Activated T-helper 9 cell treated with anti-CD3 and anti-CD28 coated beads, Interleukin-2, amount 50 U/mL, for 16 hours (primary cell): ENCODE results near the gene COX7B2.

ENCODE experiments used
- DNase-seq: peaks from one replicate; pipeline ENCODE4 v3.0.0-alpha.2; 2020; ENCODE audit warnings: low read depth

The COX7B2 gene

DNA sequence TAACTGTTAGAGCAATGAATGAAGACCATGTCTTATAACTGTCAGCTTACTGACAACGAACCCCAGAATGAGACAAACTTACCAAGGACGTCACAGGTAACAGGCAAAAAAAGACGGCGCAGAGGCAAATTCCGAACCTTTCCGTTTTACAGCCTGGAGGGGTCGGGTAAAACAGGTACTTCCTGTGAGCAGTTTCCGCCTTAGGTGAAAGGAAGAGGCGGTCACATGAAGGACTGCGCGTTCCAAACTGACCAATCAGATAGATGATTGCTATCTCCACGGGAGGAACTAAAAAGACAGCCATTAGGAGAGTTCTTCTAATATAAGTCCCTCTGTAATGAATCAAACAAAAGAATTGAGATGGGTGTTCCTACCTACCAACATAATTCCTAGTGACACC lies at the start of gene COX7B2:
COX7B2 (minus strand) TSS at position 168 of the 400 bp plus-strand sequence. CDS start 174,053 bp downstream, outside the sequence.
- DNase-seq, result no peak

DNA sequence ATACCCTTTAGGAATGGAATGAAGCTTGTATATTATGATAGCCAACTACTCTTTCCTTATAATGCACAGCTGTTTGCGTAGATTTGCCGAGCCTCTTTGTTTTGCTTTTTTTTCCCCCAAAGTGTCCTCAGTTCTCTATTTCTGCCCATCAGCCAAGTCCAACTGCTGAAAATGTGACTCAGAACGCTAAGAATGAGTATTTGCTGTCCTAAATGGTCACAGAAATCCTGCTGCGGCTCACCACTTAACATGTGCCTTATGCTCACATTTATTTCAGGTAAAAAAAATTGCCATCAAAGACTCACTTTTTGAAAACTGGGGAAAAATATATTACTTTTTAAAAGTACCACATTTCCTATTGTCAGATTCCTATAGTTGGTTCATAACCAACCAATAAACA lies 47.4 kb upstream of the COX7B2 start:
- DNase-seq, result no peak

DNA sequence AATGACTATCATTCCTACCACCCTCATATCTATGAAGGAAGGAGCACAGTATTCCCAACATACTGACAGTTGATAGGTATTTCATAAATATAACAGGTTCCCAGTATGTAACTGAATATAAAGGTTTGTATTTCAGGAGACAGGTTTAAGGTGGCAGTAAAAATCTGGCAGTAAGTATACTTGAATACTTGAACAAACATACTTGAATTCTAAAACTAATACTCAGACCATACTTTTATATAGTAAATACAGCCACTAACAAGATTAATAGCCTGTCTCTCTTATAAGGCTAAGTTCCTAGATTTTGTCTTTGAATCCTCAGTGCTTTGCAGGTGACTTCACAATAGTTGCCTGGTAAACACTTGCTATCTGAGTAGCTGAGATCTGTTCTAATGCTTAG lies 46.6 kb upstream of the COX7B2 start:
- no peak for DNase-seq

GRCh38 chr4:46954643-46955042 lies 45.6 kb upstream of the COX7B2 start:
- DNase-seq, result no peak

GRCh38 chr4:46953564-46953963 lies 44.5 kb upstream of the COX7B2 start:
- no peak for DNase-seq

DNA sequence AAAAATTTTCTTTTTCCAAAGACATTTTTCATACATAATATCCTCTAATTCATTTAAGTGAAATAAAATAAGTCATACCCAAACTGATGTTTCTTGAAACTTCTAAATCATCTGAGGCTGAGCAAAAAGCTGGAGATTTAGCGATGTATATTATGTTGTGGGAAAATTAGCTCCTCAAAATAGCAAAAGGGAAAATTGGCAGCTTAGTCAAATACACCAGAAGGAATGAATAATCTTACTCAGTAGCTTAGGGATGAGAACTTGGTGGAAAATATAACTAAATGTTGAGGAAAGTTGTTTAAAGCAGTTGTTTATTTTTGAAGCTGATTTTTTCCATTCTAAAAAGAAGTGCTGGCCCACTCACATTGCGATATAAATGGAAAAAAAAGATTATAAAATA lies 43.4 kb upstream of the COX7B2 start:
- DNase-seq, result no peak

DNA sequence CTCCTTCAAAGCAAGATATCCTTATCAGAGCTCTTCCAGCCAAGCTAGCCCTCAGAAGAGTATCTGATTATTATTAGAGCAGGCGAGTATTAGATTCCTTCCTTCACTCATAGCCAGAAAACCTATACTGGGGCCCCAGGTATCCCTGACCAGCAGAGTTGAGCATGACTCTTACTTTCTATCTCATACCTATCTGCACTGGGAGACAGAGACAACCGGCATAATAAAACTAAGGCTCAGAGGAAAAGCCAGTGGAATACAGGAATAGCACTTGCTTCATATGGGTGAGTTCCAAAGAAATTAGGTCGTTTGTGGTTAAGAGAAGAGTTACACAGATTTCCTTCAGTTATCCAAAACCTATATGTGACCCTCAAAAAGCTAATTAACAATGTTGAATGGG lies 41.8 kb upstream of the COX7B2 start:
- no peak for DNase-seq

GRCh38 chr4:46949822-46950221 lies 40.8 kb upstream of the COX7B2 start:
- no peak for DNase-seq

DNA sequence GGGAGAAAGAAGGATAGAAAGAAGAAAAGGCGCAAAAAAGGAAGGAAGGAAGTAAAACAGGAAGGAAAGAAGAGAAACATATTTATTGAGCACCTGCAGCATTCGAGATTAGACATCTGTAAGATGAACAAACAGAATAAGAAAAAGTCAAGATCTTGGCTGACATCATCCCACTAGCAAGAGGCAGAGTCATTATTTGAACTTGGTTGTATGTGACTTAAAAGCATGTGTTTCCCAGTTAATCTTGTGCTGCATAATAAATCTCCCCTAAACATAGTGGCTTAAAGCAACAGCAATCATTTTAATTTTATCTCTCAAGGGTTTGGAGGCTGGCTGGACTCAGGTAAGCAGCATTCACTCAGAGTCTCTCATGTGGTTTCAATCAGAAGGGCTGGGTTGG lies 38.5 kb upstream of the COX7B2 start:
- DNase-seq, result no peak

DNA sequence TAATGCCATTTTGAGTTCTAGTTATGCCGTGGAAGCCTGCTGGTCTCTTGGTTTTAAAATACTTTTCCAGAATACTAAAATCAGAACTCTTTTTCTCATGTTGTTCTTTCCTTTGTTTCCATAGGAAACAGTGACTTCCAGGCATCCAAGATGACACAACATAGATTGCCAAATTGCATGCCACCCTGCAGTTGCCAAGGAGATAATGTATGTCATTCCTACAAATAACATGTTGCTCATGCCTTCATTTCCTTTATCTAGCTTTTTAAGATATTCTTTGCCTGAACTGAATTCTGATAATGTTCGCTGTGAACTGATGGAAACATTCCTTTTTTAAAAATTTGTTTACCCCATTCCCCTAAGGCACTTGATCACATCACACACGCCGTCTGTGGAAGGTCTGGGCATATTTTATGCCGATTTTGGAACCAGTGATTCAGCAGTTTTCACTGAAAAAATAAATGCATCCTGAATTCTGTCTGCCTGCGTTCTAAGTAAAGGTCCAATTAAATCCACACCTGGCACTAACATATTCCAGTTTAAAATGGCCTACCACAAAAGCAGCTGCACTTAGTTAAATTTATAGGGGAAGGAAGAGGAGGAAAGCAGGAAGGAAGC lies 38.0 kb upstream of the COX7B2 start:
- DNase-seq, result no peak

DNA sequence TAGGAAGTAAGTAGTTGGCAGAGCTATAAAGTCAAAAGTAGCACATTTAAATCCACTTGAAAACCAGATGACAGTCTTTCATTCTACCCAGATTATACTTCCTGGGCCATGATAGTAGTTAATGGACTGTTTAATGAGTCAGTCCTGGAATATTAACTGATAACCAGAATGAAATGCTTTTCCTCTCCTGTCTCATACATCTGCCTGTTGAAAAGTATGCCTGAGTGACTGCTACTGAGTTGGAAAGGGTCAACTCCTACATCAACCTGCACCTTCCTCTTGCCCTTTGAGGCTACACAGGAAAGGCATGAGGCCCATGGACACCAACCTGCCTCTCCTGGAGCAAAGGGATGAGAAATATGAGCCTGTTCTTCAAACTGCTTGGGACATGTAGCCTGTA lies 36.0 kb upstream of the COX7B2 start:
- DNase-seq, result no peak

GRCh38 chr4:46944345-46944744 lies 35.3 kb upstream of the COX7B2 start:
- DNase-seq, result no peak

- DNase-seq, result no peak
Observed at GRCh38 chr4:46937493-46937892, 28.4 kb upstream of the COX7B2 start.

DNA sequence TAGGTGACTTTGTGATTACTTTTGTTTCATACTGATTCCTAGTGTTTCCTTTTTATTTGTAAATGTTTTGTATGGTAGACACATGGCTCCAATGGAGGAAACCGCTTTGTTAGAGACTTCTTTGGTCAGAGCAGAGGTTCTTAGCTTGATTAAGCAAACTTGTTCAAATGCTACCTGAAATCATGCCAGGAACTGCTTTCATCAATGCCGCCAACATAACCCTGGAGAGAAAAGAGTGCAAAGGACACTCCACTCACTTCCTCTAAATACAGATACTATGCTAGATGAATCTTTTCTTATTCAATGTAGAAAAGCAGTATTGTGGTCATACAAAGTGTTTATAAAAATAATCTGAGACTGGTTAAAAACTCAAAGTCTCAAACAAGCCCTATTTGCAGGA lies 25.7 kb upstream of the COX7B2 start:
- DNase-seq, result no peak

DNA sequence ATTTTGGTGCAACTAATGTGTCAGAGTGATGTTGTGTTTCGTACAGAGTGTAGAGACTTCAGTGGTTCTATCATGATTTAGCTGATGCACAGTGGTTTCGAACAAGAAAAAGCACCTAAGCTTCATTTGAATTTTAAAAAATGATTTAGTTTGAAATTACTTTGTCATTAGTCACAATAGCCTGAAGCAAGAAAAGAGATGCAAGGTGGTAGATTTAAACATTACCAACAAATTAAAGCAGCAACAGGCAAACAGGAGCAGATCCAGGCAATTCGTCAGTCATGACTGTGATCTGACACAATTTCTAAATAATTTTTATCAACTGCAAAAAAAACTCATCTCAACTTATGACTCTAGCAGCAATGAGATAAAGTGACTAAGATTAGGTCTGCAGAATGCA lies 24.6 kb upstream of the COX7B2 start:
- no peak for DNase-seq

- DNase-seq, result no peak
Observed at GRCh38 chr4:46931981-46932380, 22.9 kb upstream of the COX7B2 start.

GRCh38 chr4:46930891-46931290 lies 21.8 kb upstream of the COX7B2 start:
- no peak for DNase-seq

GRCh38 chr4:46927201-46927600 lies 18.2 kb upstream of the COX7B2 start:
- DNase-seq, result no peak

DNA sequence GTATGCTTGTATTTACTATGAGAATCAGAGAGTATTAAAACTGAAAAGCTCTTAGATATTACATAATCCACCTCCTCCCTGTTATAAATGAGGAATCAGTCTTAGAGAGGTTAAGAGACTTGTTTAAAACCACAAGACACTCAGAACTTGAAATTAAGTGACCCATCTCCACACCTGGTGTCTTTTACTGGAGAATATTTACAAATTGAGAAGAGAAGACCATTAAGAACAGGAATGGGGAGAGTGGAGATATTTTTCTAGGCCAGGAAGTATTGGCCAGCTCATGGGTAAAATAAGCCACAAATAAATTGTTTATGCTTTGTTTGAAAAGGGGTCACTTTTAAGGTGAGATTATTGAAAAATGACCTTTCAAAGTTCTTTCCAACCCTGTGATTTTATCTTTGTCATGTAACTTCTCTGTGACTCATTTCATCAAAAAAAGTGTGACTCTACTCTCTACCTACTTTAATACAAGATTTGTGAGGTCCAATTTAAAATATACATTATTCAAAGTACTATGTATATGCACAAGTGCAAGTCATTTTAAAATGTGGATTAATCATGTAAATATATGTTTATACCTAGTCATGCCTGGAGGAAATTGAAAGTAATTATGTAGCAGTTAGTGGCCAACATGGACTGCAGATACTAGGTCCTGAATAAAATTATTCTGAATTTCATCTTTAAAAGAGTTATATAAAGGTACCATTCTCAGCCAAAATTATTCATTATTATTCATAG lies 15.9 kb upstream of the COX7B2 start:
- no peak for DNase-seq

GRCh38 chr4:46922205-46922604 lies 13.2 kb upstream of the COX7B2 start:
- no peak for DNase-seq

- no peak for DNase-seq
Observed at GRCh38 chr4:46908148-46908547, 897 bp downstream of the COX7B2 start.

DNA sequence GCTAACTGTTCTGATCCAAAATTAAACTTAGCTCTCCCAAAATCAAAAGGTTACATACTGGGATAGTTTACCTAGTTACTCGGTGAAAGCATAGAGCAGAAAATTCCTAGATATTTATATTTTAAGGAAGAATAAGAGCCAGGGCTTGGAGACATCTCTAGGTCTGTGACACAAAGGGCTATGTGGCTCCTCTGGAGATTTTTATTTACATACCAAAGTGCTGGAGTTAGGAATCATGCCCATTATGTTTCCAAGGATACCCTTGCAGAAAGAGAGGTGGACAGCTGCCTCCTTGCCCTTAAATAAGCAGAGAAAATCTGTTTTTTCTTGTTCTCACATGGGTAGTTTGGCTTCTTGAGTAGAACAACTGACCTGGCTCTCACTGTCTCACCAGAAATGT lies 9.0 kb downstream of the COX7B2 start:
- DNase-seq, result no peak

DNA sequence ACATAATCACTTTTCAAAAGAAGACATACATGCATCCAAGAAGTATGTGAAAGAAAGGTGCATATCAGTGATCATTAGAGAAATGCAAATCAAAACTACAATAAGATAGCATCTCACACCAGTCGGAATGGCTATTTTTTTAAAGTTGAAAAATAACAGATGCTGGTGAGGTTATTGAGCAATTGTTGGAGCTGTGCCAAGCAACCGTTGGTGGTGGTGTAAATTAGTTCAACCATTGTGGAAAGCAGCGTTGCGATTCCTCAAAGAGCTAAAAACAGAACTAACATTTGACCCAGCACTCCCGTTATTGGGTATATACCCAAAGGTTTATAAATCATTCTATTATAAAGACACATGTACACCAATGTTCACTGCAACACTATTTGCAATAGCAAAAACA lies 14.2 kb downstream of the COX7B2 start:
- no peak for DNase-seq

GRCh38 chr4:46890056-46890455 lies 19.0 kb downstream of the COX7B2 start:
- DNase-seq, result no peak
